WTC11 (cell line): ENCODE measurements around the gene NUP37. TPM values are rescaled to one million over a fixed set of nuclear protein-coding genes. Genes with fewer than 3 reads are reported as not detected.

Experiments
- ATAC-seq: fragments of 200-7000 bp; cut with Tn5 transposase; 2 replicates; pipeline ENCODE4 v1.10.0; 2021; ENCODE audit warnings: mild to moderate bottlenecking, moderate library complexity
- CTCF ChIA-PET: fragments of 300-600 bp; sonication (Branson Sonifier 250); formaldehyde crosslinking; loops from one replicate; lab custom pipeline; 2021; ENCODE audit warnings: antibody characterized with exemption; lab: Charles Lee
- POLR2A ChIA-PET: fragments of 350-600 bp; sonication (Branson Sonifier 250); formaldehyde crosslinking; loops from one replicate; lab custom pipeline; 2021; ENCODE audit warnings: antibody characterized with exemption; lab: Charles Lee
- DNase-seq: peaks from one replicate; pipeline ENCODE4 v3.0.0; 2021; ENCODE audit warnings: low spot score
- H3K27ac Mint-ChIP-seq: 2 replicates; pipeline ENCODE4 v1.8.0; 2021; ENCODE audit warnings: mixed read lengths
- H3K27me3 Mint-ChIP-seq: 2 replicates; pipeline ENCODE4 v1.8.0; 2021; ENCODE audit warnings: low read depth, mild to moderate bottlenecking, moderate library complexity, mixed read lengths
- H3K36me3 Mint-ChIP-seq: 2 replicates; pipeline ENCODE4 v1.8.0; 2021; ENCODE audit warnings: mixed read lengths
- H3K4me1 Mint-ChIP-seq: 2 replicates; pipeline ENCODE4 v1.8.0; 2022; ENCODE audit warnings: mixed read lengths
- H3K4me3 Mint-ChIP-seq: 2 replicates; pipeline ENCODE4 v1.8.0; 2021; ENCODE audit warnings: mild to moderate bottlenecking, moderate library complexity, mixed read lengths
- H3K9me3 Mint-ChIP-seq: 2 replicates; pipeline ENCODE4 v1.8.0; 2021; ENCODE audit warnings: mixed read lengths
- CREB1 ChIP-seq: sonication (generic); formaldehyde crosslinking; IDR thresholded peaks from 2 replicates; pipeline ENCODE4 v1.8.0; 2023; ENCODE audit warnings: mild to moderate bottlenecking, missing genetic modification reagents
- ERG ChIP-seq: fragments of 250-450 bp; sonication (Bioruptor Pico); IDR thresholded peaks from 2 replicates; pipeline ENCODE4 v1.8.0; 2021; ENCODE audit warnings: mild to moderate bottlenecking
- FOXP1 ChIP-seq: sonication (generic); formaldehyde crosslinking; IDR thresholded peaks from 2 replicates; pipeline ENCODE4 v1.8.0; 2022; ENCODE audit warnings: missing genetic modification reagents, mild to moderate bottlenecking, moderate library complexity, borderline replicate concordance
- JUN ChIP-seq: sonication (generic); formaldehyde crosslinking; IDR thresholded peaks from 2 replicates; pipeline ENCODE4 v1.8.0; 2023; ENCODE audit warnings: mild to moderate bottlenecking, missing genetic modification reagents
- KAT7 ChIP-seq: sonication (generic); formaldehyde crosslinking; IDR thresholded peaks from 2 replicates; pipeline ENCODE4 v1.8.1; 2023; ENCODE audit warnings: missing genetic modification reagents, mild to moderate bottlenecking, borderline replicate concordance
- RELA ChIP-seq: sonication (generic); formaldehyde crosslinking; IDR thresholded peaks from 2 replicates; pipeline ENCODE4 v1.8.1; 2022; ENCODE audit warnings: missing genetic modification reagents, mild to moderate bottlenecking, borderline replicate concordance
- SMAD3 ChIP-seq: sonication (generic); formaldehyde crosslinking; IDR thresholded peaks from 2 replicates; pipeline ENCODE4 v1.8.0; 2022; ENCODE audit warnings: missing genetic modification reagents, mild to moderate bottlenecking, borderline replicate concordance
- SMAD4 ChIP-seq: sonication (generic); formaldehyde crosslinking; IDR thresholded peaks from 2 replicates; pipeline ENCODE4 v1.8.0; 2022; ENCODE audit warnings: mild to moderate bottlenecking, missing genetic modification reagents
- TEAD1 ChIP-seq: sonication (generic); formaldehyde crosslinking; IDR thresholded peaks from 2 replicates; pipeline ENCODE4 v1.8.0; 2022; ENCODE audit warnings: mild to moderate bottlenecking, missing genetic modification reagents
- ZBTB21 ChIP-seq: sonication (generic); formaldehyde crosslinking; IDR thresholded peaks from 2 replicates; pipeline ENCODE4 v1.8.1; 2023; ENCODE audit warnings: mild to moderate bottlenecking, missing genetic modification reagents, borderline replicate concordance
- ZNF425 ChIP-seq: fragments of 250-450 bp; sonication (Bioruptor Pico); conservative IDR thresholded peaks from 2 replicates; pipeline ENCODE4 v1.9.0; 2021; ENCODE audit warnings: mild to moderate bottlenecking
- total RNA-seq: library from RNA; stranded (reverse); gene quantifications from 3 replicates; pipeline ENCODE4 v1.2.3, GENCODE V29; 2021
- TF ChIP-seq, protein P1 (sequence below): sonication (generic); formaldehyde crosslinking; IDR thresholded peaks from 2 replicates; pipeline ENCODE4 v1.8.1; 2023; ENCODE audit warnings: mild to moderate bottlenecking, missing genetic modification reagents, borderline replicate concordance
- TF ChIP-seq, protein P2 (sequence below): sonication (generic); formaldehyde crosslinking; IDR thresholded peaks from 2 replicates; pipeline ENCODE4 v1.8.0; 2023; ENCODE audit warnings: missing genetic modification reagents, mild to moderate bottlenecking, borderline replicate concordance

Gene NUP37
- total RNA-seq, 1 experiment from 2014 or later = 58.4 TPM

- no peak for TF ChIP-seq JUN
- TF ChIP-seq, protein P1, sequence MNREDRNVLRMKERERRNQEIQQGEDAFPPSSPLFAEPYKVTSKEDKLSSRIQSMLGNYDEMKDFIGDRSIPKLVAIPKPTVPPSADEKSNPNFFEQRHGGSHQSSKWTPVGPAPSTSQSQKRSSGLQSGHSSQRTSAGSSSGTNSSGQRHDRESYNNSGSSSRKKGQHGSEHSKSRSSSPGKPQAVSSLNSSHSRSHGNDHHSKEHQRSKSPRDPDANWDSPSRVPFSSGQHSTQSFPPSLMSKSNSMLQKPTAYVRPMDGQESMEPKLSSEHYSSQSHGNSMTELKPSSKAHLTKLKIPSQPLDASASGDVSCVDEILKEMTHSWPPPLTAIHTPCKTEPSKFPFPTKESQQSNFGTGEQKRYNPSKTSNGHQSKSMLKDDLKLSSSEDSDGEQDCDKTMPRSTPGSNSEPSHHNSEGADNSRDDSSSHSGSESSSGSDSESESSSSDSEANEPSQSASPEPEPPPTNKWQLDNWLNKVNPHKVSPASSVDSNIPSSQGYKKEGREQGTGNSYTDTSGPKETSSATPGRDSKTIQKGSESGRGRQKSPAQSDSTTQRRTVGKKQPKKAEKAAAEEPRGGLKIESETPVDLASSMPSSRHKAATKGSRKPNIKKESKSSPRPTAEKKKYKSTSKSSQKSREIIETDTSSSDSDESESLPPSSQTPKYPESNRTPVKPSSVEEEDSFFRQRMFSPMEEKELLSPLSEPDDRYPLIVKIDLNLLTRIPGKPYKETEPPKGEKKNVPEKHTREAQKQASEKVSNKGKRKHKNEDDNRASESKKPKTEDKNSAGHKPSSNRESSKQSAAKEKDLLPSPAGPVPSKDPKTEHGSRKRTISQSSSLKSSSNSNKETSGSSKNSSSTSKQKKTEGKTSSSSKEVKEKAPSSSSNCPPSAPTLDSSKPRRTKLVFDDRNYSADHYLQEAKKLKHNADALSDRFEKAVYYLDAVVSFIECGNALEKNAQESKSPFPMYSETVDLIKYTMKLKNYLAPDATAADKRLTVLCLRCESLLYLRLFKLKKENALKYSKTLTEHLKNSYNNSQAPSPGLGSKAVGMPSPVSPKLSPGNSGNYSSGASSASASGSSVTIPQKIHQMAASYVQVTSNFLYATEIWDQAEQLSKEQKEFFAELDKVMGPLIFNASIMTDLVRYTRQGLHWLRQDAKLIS (CRISPR knock-in tag) = no peak
- TF ChIP-seq KAT7 = no peak
- TF ChIP-seq FOXP1 (CRISPR knock-in tag) = no peak
- TF ChIP-seq SMAD3 (CRISPR knock-in tag) = no peak
- TF ChIP-seq SMAD4 (CRISPR knock-in tag) = no peak
- TF ChIP-seq RELA (CRISPR knock-in tag) = no peak
- TF ChIP-seq ERG = no peak
- TF ChIP-seq CREB1 = no peak
- TF ChIP-seq, protein P2, sequence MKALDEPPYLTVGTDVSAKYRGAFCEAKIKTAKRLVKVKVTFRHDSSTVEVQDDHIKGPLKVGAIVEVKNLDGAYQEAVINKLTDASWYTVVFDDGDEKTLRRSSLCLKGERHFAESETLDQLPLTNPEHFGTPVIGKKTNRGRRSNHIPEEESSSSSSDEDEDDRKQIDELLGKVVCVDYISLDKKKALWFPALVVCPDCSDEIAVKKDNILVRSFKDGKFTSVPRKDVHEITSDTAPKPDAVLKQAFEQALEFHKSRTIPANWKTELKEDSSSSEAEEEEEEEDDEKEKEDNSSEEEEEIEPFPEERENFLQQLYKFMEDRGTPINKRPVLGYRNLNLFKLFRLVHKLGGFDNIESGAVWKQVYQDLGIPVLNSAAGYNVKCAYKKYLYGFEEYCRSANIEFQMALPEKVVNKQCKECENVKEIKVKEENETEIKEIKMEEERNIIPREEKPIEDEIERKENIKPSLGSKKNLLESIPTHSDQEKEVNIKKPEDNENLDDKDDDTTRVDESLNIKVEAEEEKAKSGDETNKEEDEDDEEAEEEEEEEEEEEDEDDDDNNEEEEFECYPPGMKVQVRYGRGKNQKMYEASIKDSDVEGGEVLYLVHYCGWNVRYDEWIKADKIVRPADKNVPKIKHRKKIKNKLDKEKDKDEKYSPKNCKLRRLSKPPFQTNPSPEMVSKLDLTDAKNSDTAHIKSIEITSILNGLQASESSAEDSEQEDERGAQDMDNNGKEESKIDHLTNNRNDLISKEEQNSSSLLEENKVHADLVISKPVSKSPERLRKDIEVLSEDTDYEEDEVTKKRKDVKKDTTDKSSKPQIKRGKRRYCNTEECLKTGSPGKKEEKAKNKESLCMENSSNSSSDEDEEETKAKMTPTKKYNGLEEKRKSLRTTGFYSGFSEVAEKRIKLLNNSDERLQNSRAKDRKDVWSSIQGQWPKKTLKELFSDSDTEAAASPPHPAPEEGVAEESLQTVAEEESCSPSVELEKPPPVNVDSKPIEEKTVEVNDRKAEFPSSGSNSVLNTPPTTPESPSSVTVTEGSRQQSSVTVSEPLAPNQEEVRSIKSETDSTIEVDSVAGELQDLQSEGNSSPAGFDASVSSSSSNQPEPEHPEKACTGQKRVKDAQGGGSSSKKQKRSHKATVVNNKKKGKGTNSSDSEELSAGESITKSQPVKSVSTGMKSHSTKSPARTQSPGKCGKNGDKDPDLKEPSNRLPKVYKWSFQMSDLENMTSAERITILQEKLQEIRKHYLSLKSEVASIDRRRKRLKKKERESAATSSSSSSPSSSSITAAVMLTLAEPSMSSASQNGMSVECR (CRISPR knock-in tag) = no peak
- TF ChIP-seq TEAD1 (CRISPR knock-in tag) = no peak
- TF ChIP-seq ZNF425 = no peak
Measured at GRCh38 chr12:102118874-102119273, 1.0 kb downstream of the NUP37 start (continued).

- no peak overlapping the region for H3K4me3 Mint-ChIP-seq
- H3K27me3 Mint-ChIP-seq = no peaks in the 10 kb centered on the region
- ATAC-seq (no peak), DNase-seq (no peak)
- H3K27ac Mint-ChIP-seq = no peak overlapping the region
- CTCF ChIA-PET = no interaction called here
- peaks cover 29% of the 10 kb centered on the region for H3K4me1 Mint-ChIP-seq
- POLR2A ChIA-PET = no interaction called here
- H3K9me3 Mint-ChIP-seq = no peaks in the 10 kb centered on the region
- H3K36me3 Mint-ChIP-seq = peaks cover 35% of the 10 kb centered on the region
- TF ChIP-seq SMAD4 (CRISPR knock-in tag) (no peak), ERG (no peak), ZBTB21 (CRISPR knock-in tag) (no peak)
Measured at GRCh38 chr12:102116392-102116791, 3.5 kb downstream of the NUP37 start.
